Body of pancreas (tissue), 4 donors: Measurements from ENCODE around the gene TESMIN. TPM values are rescaled to one million over a fixed set of nuclear protein-coding genes. Genes with fewer than 3 reads are reported as not detected.

Experiments
- ATAC-seq: fragments of 150-250 bp; one replicate; pipeline ENCODE4 v1.9.1; 2016
- DNase-seq, 4 donors: peaks; one replicate each; pipeline ENCODE4 v3.0.0-alpha.2; 2019
- H3K27ac ChIP-seq, 4 donors: fragments of 200-600 bp; sonication (generic); 1 replicate in 3 of 4; 2 replicates in 1 of 4; pipeline versions ENCODE4 v1.5.1 to v1.6.1; 2016 to 2019; ENCODE audit warnings: mild to moderate bottlenecking in 1 of 4, mixed read lengths in 1 of 4, moderate library complexity in 1 of 4
- H3K27me3 ChIP-seq, 2 donors: fragments of 200-600 bp; sonication (generic); one replicate each; pipeline ENCODE4 v1.6.0; 2016; ENCODE audit warnings: mild to moderate bottlenecking in 1 of 2
- H3K36me3 ChIP-seq, 2 donors: fragments of 200-600 bp; sonication (generic); replicated peaks in 1 of 2; 2 replicates each; pipeline ENCODE4 v1.5.1; 2016; ENCODE audit warnings: low read depth in 2 of 2; ENCODE audit not compliant: insufficient read depth in 1 of 2
- H3K4me1 ChIP-seq: fragments of 200-600 bp; sonication (generic); one replicate; pipeline ENCODE4 v1.6.0; 2016
- H3K4me3 ChIP-seq, 2 donors: fragments of 200-600 bp; sonication (generic); 1 replicate in 1 of 2; 2 replicates in 1 of 2; pipeline ENCODE4 v1.5.1; 2016 to 2019
- H3K9me3 ChIP-seq, 3 donors: fragments of 200-600 bp; sonication (generic); 1 replicate in 2 of 3; 2 replicates in 1 of 3; pipeline ENCODE4 v1.5.1; 2016
- CTCF ChIP-seq, 7 experiments: fragments of 450-650 bp in 4 of 7; fragments of 200-600 bp in 3 of 7; sonication (generic) in 3 of 7; IDR thresholded peaks; one replicate each; pipeline ENCODE4 v1.5.1; 2016 to 2019; ENCODE audit warnings: antibody characterized with exemption in 7 of 7
- POLR2A ChIP-seq, 3 donors: fragments of 450-650 bp; IDR thresholded peaks; one replicate each; pipeline ENCODE4 v1.6.1; 2016; ENCODE audit warnings: antibody characterized with exemption in 3 of 3, mild to moderate bottlenecking in 2 of 3
- WGBS, 2 donors: methylation state at CpG; one replicate each; pipeline ENCODE4 v1.1.5; 2017; 5-methylcytosine and 5-hydroxymethylcytosine counted together
- intact Hi-C: fragments of 100-400 bp; cut with DNase I; formaldehyde crosslinking; loops from one replicate; pipeline ENCODE4 v1.15.1; 2023
- total RNA-seq, 2 donors: library from RNA; depleted of rRNA; stranded (reverse); fragments of >200 nt; gene quantifications; one replicate each; pipeline ENCODE4 v1.1.0, GENCODE V29; 2016

The TESMIN gene
- total RNA-seq, 2 donors from 2014 or later: 1.6 to 7.9 TPM

GRCh38 chr11:68764746-68765145 lies 13.4 kb upstream of the TESMIN start:
- H3K36me3 ChIP-seq: peaks cover 0 to 18% of the 10 kb centered on the region in 2 donors
- no peaks in the 10 kb centered on the region for H3K9me3 ChIP-seq
- H3K4me3 ChIP-seq: no peak overlapping the region
- no peak for TF ChIP-seq POLR2A (IDR thresholded peaks at IDR 0.05)
- no peak for TF ChIP-seq CTCF (IDR thresholded peaks at IDR 0.05)
- DNase-seq (no peak), ATAC-seq (no peak)
- H3K27ac ChIP-seq: no peak overlapping the region
- intact Hi-C loops: no loop called here
- 86 to 88% methylated on average over 15 to 16 of the region's 16 CpGs for WGBS, 2 donors
- H3K4me1 ChIP-seq: no peaks in the 10 kb centered on the region
- no peaks in the 10 kb centered on the region for H3K27me3 ChIP-seq

- 85 to 86% methylated on average over 11 to 14 of the region's 14 CpGs for WGBS, 2 donors
- Histone ChIP-seq H3K27me3 (no peaks in the 10 kb centered on the region), H3K4me1 (no peaks in the 10 kb centered on the region), H3K27ac (no peak overlapping the region), H3K9me3 (no peaks in the 10 kb centered on the region), H3K36me3 (peaks cover 0 to 18% of the 10 kb centered on the region in 2 donors), H3K4me3 (no peak overlapping the region)
- DNase-seq (no peak), ATAC-seq (no peak)
- intact Hi-C loops: no loop called here
- TF ChIP-seq POLR2A (IDR thresholded peaks at IDR 0.05) (no peak), CTCF (IDR thresholded peaks at IDR 0.05) (no peak)
Measured at GRCh38 chr11:68763926-68764657, 12.8 kb upstream of the TESMIN start.

- no peak overlapping the region for H3K4me3 ChIP-seq
- no peak for TF ChIP-seq CTCF (IDR thresholded peaks at IDR 0.05)
- no peak for TF ChIP-seq POLR2A (IDR thresholded peaks at IDR 0.05)
- intact Hi-C loops: no loop called here
- no peak overlapping the region for H3K27ac ChIP-seq
- DNase-seq (no peak), ATAC-seq (no peak)
- no peaks in the 10 kb centered on the region for H3K27me3 ChIP-seq
- peaks cover 0 to 18% of the 10 kb centered on the region in 2 donors for H3K36me3 ChIP-seq
- no peaks in the 10 kb centered on the region for H3K9me3 ChIP-seq
- no peaks in the 10 kb centered on the region for H3K4me1 ChIP-seq
- WGBS, 2 donors: 79 to 80% methylated on average over 10 of the region's 10 CpGs
Measured at GRCh38 chr11:68763181-68763721, 11.9 kb upstream of the TESMIN start.

GRCh38 chr11:68762481-68762880 lies 11.2 kb upstream of the TESMIN start:
- no peaks in the 10 kb centered on the region for H3K9me3 ChIP-seq
- H3K36me3 ChIP-seq: peaks cover 0 to 19% of the 10 kb centered on the region in 2 donors
- no peak overlapping the region for H3K27ac ChIP-seq
- 79 to 80% methylated on average over 14 to 15 of the region's 15 CpGs for WGBS, 2 donors
- TF ChIP-seq CTCF (IDR thresholded peaks at IDR 0.05) (no peak), POLR2A (IDR thresholded peaks at IDR 0.05) (no peak)
- H3K27me3 ChIP-seq: no peaks in the 10 kb centered on the region
- DNase-seq (no peak), ATAC-seq (no peak)
- intact Hi-C loops: no loop called here
- no peak overlapping the region for H3K4me3 ChIP-seq
- no peaks in the 10 kb centered on the region for H3K4me1 ChIP-seq

- intact Hi-C loops: no loop called here
- TF ChIP-seq CTCF (IDR thresholded peaks at IDR 0.05): no peak
- DNase-seq (no peak), ATAC-seq (no peak)
- Histone ChIP-seq H3K27ac (no peak overlapping the region), H3K4me3 (no peak overlapping the region), H3K9me3 (no peaks in the 10 kb centered on the region), H3K4me1 (no peaks in the 10 kb centered on the region), H3K36me3 (peaks cover 0 to 25% of the 10 kb centered on the region in 2 donors), H3K27me3 (no peaks in the 10 kb centered on the region)
- WGBS, 2 donors: 84 to 93% methylated on average over 11 to 12 of the region's 12 CpGs
Measured at GRCh38 chr11:68761801-68762200, 10.5 kb upstream of the TESMIN start.
